Activated naive CD4-positive, alpha-beta T cell treated with anti-CD3 and anti-CD28 coated beads, Interleukin-2, amount 50 U/mL, for 24 hours (primary cell): Measurements from ENCODE around the gene ZKSCAN7.
"Not testable (repeated sequence)": the region's sequence is repeated elsewhere in the genome, so short reads cannot be mapped to it uniquely, and the experiment has no call there.

Source experiments
- H3K27ac Mint-ChIP-seq: one replicate; pipeline ENCODE4 v1.8.0; 2021; ENCODE audit warnings: mild to moderate bottlenecking, mixed read lengths
- H3K27me3 Mint-ChIP-seq: one replicate; pipeline ENCODE4 v1.8.0; 2021; ENCODE audit warnings: mixed read lengths
- H3K36me3 Mint-ChIP-seq: one replicate; pipeline ENCODE4 v1.8.0; 2021; ENCODE audit warnings: mixed read lengths
- H3K4me1 Mint-ChIP-seq: one replicate; pipeline ENCODE4 v1.8.0; 2021; ENCODE audit warnings: mixed read lengths
- H3K4me3 Mint-ChIP-seq: one replicate; pipeline ENCODE4 v1.8.0; 2021; ENCODE audit warnings: mild to moderate bottlenecking, mixed read lengths
- H3K9me3 Mint-ChIP-seq: one replicate; pipeline ENCODE4 v1.8.0; 2021; ENCODE audit warnings: mixed read lengths

Gene ZKSCAN7

DNA sequence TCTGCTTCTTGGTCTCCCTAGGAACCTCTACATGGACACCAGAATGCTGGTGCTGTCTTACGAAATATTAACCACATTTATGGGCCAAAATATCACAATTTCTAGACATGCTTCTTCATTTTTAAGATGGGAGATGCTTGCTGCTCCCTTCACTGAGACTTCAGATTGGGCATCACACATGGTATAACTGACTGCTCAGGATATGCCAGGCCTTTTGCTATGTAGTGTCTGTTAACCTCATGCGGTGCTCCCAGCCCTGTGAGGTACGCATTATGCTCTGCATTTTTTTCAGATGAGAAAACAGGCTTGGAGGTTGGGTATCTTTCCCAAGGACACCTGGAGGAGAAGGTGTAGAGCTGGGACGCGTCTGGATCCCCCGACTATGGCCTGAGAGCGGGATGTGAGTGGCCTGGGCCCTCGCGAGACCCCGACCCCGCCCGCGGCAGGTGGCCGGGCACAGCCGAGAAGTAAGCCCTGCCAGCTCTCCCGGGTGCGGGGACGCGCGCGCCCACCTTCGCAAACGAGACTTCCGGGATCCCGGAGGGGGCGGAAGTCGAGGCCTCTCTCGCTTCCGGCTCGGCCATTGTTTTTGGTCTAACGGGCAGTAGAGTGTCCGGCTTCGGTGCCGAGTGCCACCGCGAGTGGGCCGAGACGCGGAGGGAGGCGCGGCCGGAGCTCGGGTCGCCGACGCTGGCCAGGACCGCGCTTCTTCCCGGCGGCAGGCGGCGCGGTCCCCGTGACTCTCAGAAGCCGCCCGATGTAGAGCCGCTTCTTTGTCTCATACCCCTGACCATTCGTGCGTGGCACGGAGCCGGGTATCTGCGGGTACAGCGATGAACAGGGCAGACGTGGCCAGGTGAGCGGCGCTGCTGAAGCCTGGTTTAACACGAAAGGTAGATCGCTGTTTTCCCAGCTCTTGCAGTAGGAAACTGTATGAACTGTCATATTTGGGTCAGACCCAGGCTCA, at the start of gene ZKSCAN7:
ZKSCAN7 (plus strand) TSS at position 568 of the 967 bp plus-strand sequence. CDS start 1,855 bp downstream, outside the sequence.
- peaks cover 11% of the 10 kb centered on the region for H3K36me3 Mint-ChIP-seq

DNA sequence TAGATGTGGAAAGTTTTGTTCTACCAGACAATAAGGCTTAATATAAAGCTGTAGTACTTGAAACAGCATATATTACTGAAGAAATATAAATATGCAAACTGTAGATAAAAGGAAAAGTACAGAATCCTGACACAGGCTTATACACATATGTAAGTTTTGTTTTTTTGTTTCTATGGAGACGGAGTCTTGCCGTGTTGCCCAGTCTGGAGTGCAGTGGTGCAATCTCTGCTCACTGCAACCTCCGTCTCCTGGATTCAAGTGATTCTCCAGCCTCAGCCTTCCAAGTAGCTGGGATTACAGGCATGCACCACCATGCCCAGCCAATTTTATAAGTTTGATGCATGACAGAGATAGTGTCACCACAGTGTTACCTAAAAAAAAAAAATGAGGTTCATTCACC, 48.4 kb upstream of the ZKSCAN7 start:
- peak overlapping the region; percentile 2 for H3K4me3 Mint-ChIP-seq
- peaks cover 36% of the 10 kb centered on the region for H3K4me1 Mint-ChIP-seq
- no peak overlapping the region for H3K27ac Mint-ChIP-seq
- peaks cover 16% of the 10 kb centered on the region for H3K9me3 Mint-ChIP-seq
- H3K36me3 Mint-ChIP-seq: peaks cover 32% of the 10 kb centered on the region
- H3K27me3 Mint-ChIP-seq: no peaks in the 10 kb centered on the region

More for the DNA sequence above, at the start of gene ZKSCAN7:
- Mint-ChIP-seq H3K4me1 (peaks cover 21% of the 10 kb centered on the region), H3K4me3 (peak within 1 kb of the TSS; percentile 94), H3K27me3 (no peaks in the 10 kb centered on the region), H3K27ac (peak within 1 kb of the TSS; percentile 61), H3K9me3 (peaks cover 8% of the 10 kb centered on the region)

GRCh38 chr3:44506961-44507360, 48.0 kb upstream of the ZKSCAN7 start:
- no peaks in the 10 kb centered on the region for H3K27me3 Mint-ChIP-seq
- H3K4me3 Mint-ChIP-seq: peak overlapping the region; percentile 2
- peaks cover 12% of the 10 kb centered on the region for H3K9me3 Mint-ChIP-seq
- peaks cover 40% of the 10 kb centered on the region for H3K4me1 Mint-ChIP-seq
- H3K36me3 Mint-ChIP-seq: peaks cover 28% of the 10 kb centered on the region
- H3K27ac Mint-ChIP-seq: no peak overlapping the region

- peaks cover 16% of the 10 kb centered on the region for H3K36me3 Mint-ChIP-seq
- H3K4me1 Mint-ChIP-seq: peaks cover 44% of the 10 kb centered on the region
- peaks cover 6% of the 10 kb centered on the region for H3K9me3 Mint-ChIP-seq
- no peaks in the 10 kb centered on the region for H3K27me3 Mint-ChIP-seq
- peak overlapping the region; percentile 88 for H3K27ac Mint-ChIP-seq
- H3K4me3 Mint-ChIP-seq: peak overlapping the region; percentile 95
Observed at GRCh38 chr3:44509393-44509921, 45.5 kb upstream of the ZKSCAN7 start.

GRCh38 chr3:44510000-44510368, 45.0 kb upstream of the ZKSCAN7 start:
- Mint-ChIP-seq H3K4me1 (peaks cover 44% of the 10 kb centered on the region), H3K27me3 (no peaks in the 10 kb centered on the region), H3K36me3 (peaks cover 16% of the 10 kb centered on the region), H3K9me3 (peaks cover 6% of the 10 kb centered on the region), H3K4me3 (peak overlapping the region; percentile 95), H3K27ac (peak overlapping the region; percentile 88)

- H3K9me3 Mint-ChIP-seq: peaks cover 2% of the 10 kb centered on the region
- peaks cover 6% of the 10 kb centered on the region for H3K36me3 Mint-ChIP-seq
- peak overlapping the region; percentile 95 for H3K4me3 Mint-ChIP-seq
- H3K27me3 Mint-ChIP-seq: no peaks in the 10 kb centered on the region
- H3K4me1 Mint-ChIP-seq: peaks cover 40% of the 10 kb centered on the region
- H3K27ac Mint-ChIP-seq: peak overlapping the region; percentile 17
Observed at GRCh38 chr3:44511238-44511566, 43.8 kb upstream of the ZKSCAN7 start.

- H3K9me3 Mint-ChIP-seq: no peaks in the 10 kb centered on the region
- H3K36me3 Mint-ChIP-seq: no peaks in the 10 kb centered on the region
- no peak overlapping the region for H3K4me3 Mint-ChIP-seq
- H3K27ac Mint-ChIP-seq: no peak overlapping the region
- peaks cover 2% of the 10 kb centered on the region for H3K27me3 Mint-ChIP-seq
- peaks cover 28% of the 10 kb centered on the region for H3K4me1 Mint-ChIP-seq
Observed at GRCh38 chr3:44513513-44513912, 41.5 kb upstream of the ZKSCAN7 start.

DNA sequence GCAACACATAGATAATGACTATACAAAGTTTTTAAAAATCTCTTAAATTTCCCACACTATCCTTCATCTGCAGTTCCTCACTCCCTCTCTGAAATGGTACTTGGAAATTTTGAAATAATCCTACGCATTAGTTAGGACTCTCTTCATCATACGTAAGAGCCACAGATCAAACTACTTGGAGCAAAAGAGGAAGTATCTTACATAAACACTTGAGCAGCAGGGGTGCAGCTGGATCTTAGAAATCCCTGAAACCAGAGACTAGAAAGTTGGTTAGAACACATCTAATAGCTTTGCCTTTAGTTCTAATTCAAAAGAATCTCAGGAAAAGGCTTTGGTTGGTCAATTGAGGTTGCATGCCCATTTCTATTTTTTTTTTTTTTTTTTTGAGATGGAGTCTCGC, 38.8 kb upstream of the ZKSCAN7 start:
- Mint-ChIP-seq H3K36me3 (no peaks in the 10 kb centered on the region), H3K9me3 (no peaks in the 10 kb centered on the region), H3K27ac (no peak overlapping the region), H3K4me1 (peaks cover 12% of the 10 kb centered on the region), H3K27me3 (peaks cover 10% of the 10 kb centered on the region), H3K4me3 (no peak overlapping the region)

GRCh38 chr3:44518782-44519156, 36.2 kb upstream of the ZKSCAN7 start:
- Mint-ChIP-seq H3K4me3 (no peak overlapping the region), H3K36me3 (no peaks in the 10 kb centered on the region), H3K27ac (no peak overlapping the region), H3K9me3 (no peaks in the 10 kb centered on the region), H3K27me3 (peaks cover 12% of the 10 kb centered on the region), H3K4me1 (peaks cover 2% of the 10 kb centered on the region)

DNA sequence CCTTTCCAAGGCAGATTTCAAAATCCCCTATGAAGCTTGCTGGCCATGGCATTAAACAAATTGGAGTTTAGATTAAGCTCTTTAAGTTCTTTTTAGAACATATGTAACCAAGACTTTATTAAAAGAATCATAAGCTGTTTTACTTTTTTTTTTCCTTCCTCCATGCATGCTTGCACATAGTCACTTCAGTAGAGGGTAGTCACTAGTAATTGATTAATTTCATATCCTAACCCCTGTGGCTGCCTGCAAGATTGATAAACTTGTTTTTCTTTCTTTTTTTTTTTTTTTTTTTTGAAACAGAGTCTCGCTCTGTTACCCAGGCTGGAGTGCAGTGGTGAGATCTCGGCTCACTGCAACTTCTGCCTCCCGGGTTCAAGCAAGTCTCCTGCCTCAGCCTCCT, 33.3 kb upstream of the ZKSCAN7 start:
- H3K27ac Mint-ChIP-seq: no peak overlapping the region
- no peak overlapping the region for H3K4me3 Mint-ChIP-seq
- no peaks in the 10 kb centered on the region for H3K4me1 Mint-ChIP-seq
- H3K9me3 Mint-ChIP-seq: no peaks in the 10 kb centered on the region
- no peaks in the 10 kb centered on the region for H3K36me3 Mint-ChIP-seq
- peaks cover 22% of the 10 kb centered on the region for H3K27me3 Mint-ChIP-seq

GRCh38 chr3:44522494-44522933, 32.5 kb upstream of the ZKSCAN7 start:
- Mint-ChIP-seq H3K4me3 (no peak overlapping the region), H3K27me3 (peaks cover 22% of the 10 kb centered on the region), H3K27ac (no peak overlapping the region), H3K36me3 (no peaks in the 10 kb centered on the region), H3K9me3 (no peaks in the 10 kb centered on the region), H3K4me1 (no peaks in the 10 kb centered on the region)

GRCh38 chr3:44525060-44525459, 29.9 kb upstream of the ZKSCAN7 start:
- Mint-ChIP-seq H3K27ac (no peak overlapping the region), H3K4me3 (no peak overlapping the region), H3K27me3 (peaks cover 19% of the 10 kb centered on the region), H3K36me3 (no peaks in the 10 kb centered on the region), H3K4me1 (no peaks in the 10 kb centered on the region), H3K9me3 (no peaks in the 10 kb centered on the region)

DNA sequence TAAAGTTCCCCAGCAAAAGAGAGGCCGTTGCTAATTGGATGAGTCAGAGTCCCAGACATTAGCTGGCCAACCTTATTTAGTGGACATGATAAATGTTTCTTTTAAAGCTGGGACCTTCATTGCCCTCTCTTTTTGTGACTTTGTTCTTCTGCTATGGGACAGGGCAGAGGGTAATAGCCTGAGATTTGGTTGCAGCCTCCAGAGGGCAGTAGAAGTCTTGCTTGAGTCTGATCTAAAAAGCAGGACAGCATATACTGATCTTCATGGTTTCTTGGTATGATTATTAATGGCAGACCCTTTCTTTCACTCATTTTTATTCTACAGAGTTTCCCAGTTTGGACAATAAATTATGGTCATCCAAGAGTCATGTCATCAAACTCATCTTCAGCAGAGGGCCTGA, 25.1 kb upstream of the ZKSCAN7 start:
- no peaks in the 10 kb centered on the region for H3K36me3 Mint-ChIP-seq
- H3K4me3 Mint-ChIP-seq: no peak overlapping the region
- no peak overlapping the region for H3K27ac Mint-ChIP-seq
- no peaks in the 10 kb centered on the region for H3K9me3 Mint-ChIP-seq
- H3K4me1 Mint-ChIP-seq: no peaks in the 10 kb centered on the region
- peaks cover 9% of the 10 kb centered on the region for H3K27me3 Mint-ChIP-seq

DNA sequence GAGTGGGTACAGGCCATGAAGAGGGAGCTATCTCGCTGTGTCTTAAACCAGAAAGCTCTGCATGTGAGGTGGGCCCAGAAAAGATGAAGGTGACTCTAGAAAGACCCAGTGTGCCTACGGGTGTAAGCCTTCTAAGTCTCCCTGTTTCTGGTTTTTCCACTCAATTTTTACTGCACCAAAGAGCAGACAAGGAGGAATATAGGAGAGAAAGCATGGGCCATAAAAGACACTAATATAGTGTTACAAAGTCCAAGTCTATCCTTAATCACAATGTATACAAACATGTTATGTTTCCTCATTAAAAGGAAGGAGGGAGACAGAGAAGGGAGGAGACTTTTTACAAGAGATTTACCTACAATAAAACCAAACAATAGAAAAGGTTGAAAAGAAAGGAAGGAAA, 24.1 kb upstream of the ZKSCAN7 start:
- Mint-ChIP-seq H3K4me1 (no peaks in the 10 kb centered on the region), H3K36me3 (no peaks in the 10 kb centered on the region), H3K9me3 (no peaks in the 10 kb centered on the region), H3K27me3 (peaks cover 12% of the 10 kb centered on the region), H3K27ac (no peak overlapping the region), H3K4me3 (no peak overlapping the region)

- not testable (repeated sequence) for H3K36me3 Mint-ChIP-seq, H3K27ac Mint-ChIP-seq, H3K9me3 Mint-ChIP-seq, H3K4me3 Mint-ChIP-seq, H3K4me1 Mint-ChIP-seq
- peaks cover 23% of the 10 kb centered on the region for H3K27me3 Mint-ChIP-seq
Observed at GRCh38 chr3:44534659-44535058, 20.3 kb upstream of the ZKSCAN7 start.

DNA sequence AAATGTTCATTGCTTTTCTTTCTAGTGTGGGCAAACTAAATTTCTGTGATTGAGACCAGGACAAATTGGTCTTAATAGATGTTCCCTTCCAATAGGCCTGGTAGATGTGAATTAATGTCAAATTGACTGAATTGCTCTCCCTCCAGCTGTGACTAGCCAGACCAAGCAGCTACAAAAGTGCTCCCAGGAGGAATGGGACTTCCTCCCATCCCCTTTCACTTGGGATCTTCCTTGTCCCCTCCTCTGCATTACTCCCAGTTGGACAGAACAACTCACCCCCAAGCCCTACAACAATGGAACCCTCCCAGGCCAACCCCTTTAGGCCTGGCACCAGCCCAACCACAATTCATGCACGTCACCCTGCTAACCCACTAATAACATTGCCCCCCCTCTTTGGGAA, 19.6 kb upstream of the ZKSCAN7 start:
- H3K4me3 Mint-ChIP-seq: no peak overlapping the region
- no peaks in the 10 kb centered on the region for H3K9me3 Mint-ChIP-seq
- no peaks in the 10 kb centered on the region for H3K36me3 Mint-ChIP-seq
- H3K4me1 Mint-ChIP-seq: no peaks in the 10 kb centered on the region
- no peak overlapping the region for H3K27ac Mint-ChIP-seq
- peaks cover 23% of the 10 kb centered on the region for H3K27me3 Mint-ChIP-seq
